Stimulated activated CD8-positive, alpha-beta memory T cell treated with anti-CD3 and anti-CD28 coated beads, Interleukin-12 subunit alpha, Interleukin-12 subunit beta, amount 100 ng/mL, for 1 hour (primary cell): ENCODE data around the gene TTLL9.

Experiments
- DNase-seq: peaks from one replicate; pipeline ENCODE4 v3.0.0-alpha.2; 2020; ENCODE audit warnings: low read depth

Gene TTLL9

GRCh38 chr20:31836853-31837608, 33.4 kb upstream of the TTLL9 start:
- no peak for DNase-seq

- no peak for DNase-seq
These were observed 32.5 kb upstream of the TTLL9 start for GRCh38 chr20:31837896-31838397.

GRCh38 chr20:31838646-31839292, 31.7 kb upstream of the TTLL9 start:
- no peak for DNase-seq

GRCh38 chr20:31839782-31840487, 30.5 kb upstream of the TTLL9 start:
- no peak for DNase-seq

GRCh38 chr20:31840906-31841816, 29.3 kb upstream of the TTLL9 start:
- DNase-seq: no peak

- DNase-seq: no peak
These were observed 28.5 kb upstream of the TTLL9 start for GRCh38 chr20:31841928-31842327.

- DNase-seq: no peak
These were observed 27.8 kb upstream of the TTLL9 start for GRCh38 chr20:31842471-31843157.

GRCh38 chr20:31843288-31843687, 27.1 kb upstream of the TTLL9 start:
- no peak for DNase-seq

- no peak for DNase-seq
These were observed 26.6 kb upstream of the TTLL9 start for GRCh38 chr20:31843881-31844280.

- DNase-seq: no peak
These were observed 25.6 kb upstream of the TTLL9 start for GRCh38 chr20:31844737-31845299.

- DNase-seq: no peak
These were observed 25.1 kb upstream of the TTLL9 start, which contains the start of gene FOXS1 for GRCh38 chr20:31845300-31845863. TSS of gene FOXS1 (minus strand) at chr20:31845604. CDS start at chr20:31845542, 62 bp downstream.

GRCh38 chr20:31846793-31847138, 23.7 kb upstream of the TTLL9 start:
- DNase-seq: no peak

GRCh38 chr20:31848088-31848999, 22.1 kb upstream of the TTLL9 start:
- DNase-seq: no peak

GRCh38 chr20:31849306-31849930, 21.0 kb upstream of the TTLL9 start:
- no peak for DNase-seq

GRCh38 chr20:31851240-31851955, 19.0 kb upstream of the TTLL9 start:
- DNase-seq: no peak

- no peak for DNase-seq
These were observed 17.0 kb upstream of the TTLL9 start for GRCh38 chr20:31853481-31853880.

GRCh38 chr20:31856516-31856915, 13.9 kb upstream of the TTLL9 start:
- DNase-seq: no peak
